DND-41 (cell line): ENCODE data around the gene XAB2.

Experiments
- ATAC-seq: fragments of 200-7000 bp; cut with Tn5 transposase; 3 replicates; pipeline ENCODE4 v1.9.1; 2021; ENCODE audit warnings: low read depth; ENCODE audit not compliant: insufficient read depth
- DNase-seq: peaks from one replicate; pipeline ENCODE4 v3.0.0-alpha.2; 2020
- H2AFZ ChIP-seq: 2 replicates; pipeline ENCODE4 v1.6.0; 2012; ENCODE audit warnings: low read depth, low read length
- H3K27ac ChIP-seq: 2 replicates; pipeline ENCODE4 v1.5.1; 2012; ENCODE audit warnings: low read length, inconsistent platforms
- H3K27me3 ChIP-seq: fragments of 200-600 bp; sonication (generic); 2 replicates; pipeline ENCODE4 v1.6.0; 2012; ENCODE audit warnings: low read length, mild to moderate bottlenecking, inconsistent platforms; ENCODE audit not compliant: insufficient read depth, poor library complexity
- H3K36me3 ChIP-seq: 2 replicates; pipeline ENCODE4 v1.5.1; 2012; ENCODE audit warnings: low read length, inconsistent platforms; ENCODE audit not compliant: insufficient read depth
- H3K4me1 ChIP-seq: 2 replicates; pipeline ENCODE4 v1.5.1; 2012; ENCODE audit warnings: mild to moderate bottlenecking, low read length; ENCODE audit not compliant: insufficient read depth
- H3K4me2 ChIP-seq: 2 replicates; pipeline ENCODE4 v1.6.0; 2012; ENCODE audit warnings: mild to moderate bottlenecking, moderate library complexity, low read length, inconsistent platforms; ENCODE audit not compliant: insufficient read depth
- H3K4me3 ChIP-seq, 2 experiments: fragments of 200-600 bp in 1 of 2; shearing (Covaris generic) in 1 of 2; 2 replicates each; pipeline ENCODE4 v1.5.1; 2012 to 2016; ENCODE audit warnings: inconsistent platforms in 2 of 2, low read length in 2 of 2, mild to moderate bottlenecking in 2 of 2, low read depth in 1 of 2, moderate library complexity in 1 of 2
- H3K79me2 ChIP-seq: 2 replicates; pipeline ENCODE4 v1.6.0; 2012; ENCODE audit warnings: low read length, inconsistent platforms; ENCODE audit not compliant: insufficient read depth
- H3K9ac ChIP-seq: 2 replicates; pipeline ENCODE4 v1.6.0; 2012; ENCODE audit warnings: low read depth, mild to moderate bottlenecking, inconsistent platforms, low read length, moderate library complexity
- H3K9me3 ChIP-seq: 2 replicates; pipeline ENCODE4 v1.5.1; 2012; ENCODE audit warnings: low read length, moderate library complexity, mild to moderate bottlenecking, inconsistent platforms; ENCODE audit not compliant: insufficient read depth, severe bottlenecking
- H4K20me1 ChIP-seq: 2 replicates; pipeline ENCODE4 v1.6.0; 2012; ENCODE audit warnings: low read length; ENCODE audit not compliant: insufficient read depth
- EZH2 ChIP-seq: IDR thresholded peaks from 3 replicates; pipeline ENCODE4 v1.6.1; 2012; ENCODE audit warnings: borderline replicate concordance, low read depth, mild to moderate bottlenecking, moderate library complexity, low read length, inconsistent platforms; ENCODE audit not compliant: severe bottlenecking
- TF ChIP-seq, protein P1 (sequence below): IDR thresholded peaks from 2 replicates; pipeline ENCODE4 v1.5.1; 2012; ENCODE audit warnings: borderline replicate concordance, low read length, moderate library complexity, mild to moderate bottlenecking; ENCODE audit not compliant: poor library complexity, severe bottlenecking; ENCODE audit errors: extremely low read depth

XAB2 gene

DNA sequence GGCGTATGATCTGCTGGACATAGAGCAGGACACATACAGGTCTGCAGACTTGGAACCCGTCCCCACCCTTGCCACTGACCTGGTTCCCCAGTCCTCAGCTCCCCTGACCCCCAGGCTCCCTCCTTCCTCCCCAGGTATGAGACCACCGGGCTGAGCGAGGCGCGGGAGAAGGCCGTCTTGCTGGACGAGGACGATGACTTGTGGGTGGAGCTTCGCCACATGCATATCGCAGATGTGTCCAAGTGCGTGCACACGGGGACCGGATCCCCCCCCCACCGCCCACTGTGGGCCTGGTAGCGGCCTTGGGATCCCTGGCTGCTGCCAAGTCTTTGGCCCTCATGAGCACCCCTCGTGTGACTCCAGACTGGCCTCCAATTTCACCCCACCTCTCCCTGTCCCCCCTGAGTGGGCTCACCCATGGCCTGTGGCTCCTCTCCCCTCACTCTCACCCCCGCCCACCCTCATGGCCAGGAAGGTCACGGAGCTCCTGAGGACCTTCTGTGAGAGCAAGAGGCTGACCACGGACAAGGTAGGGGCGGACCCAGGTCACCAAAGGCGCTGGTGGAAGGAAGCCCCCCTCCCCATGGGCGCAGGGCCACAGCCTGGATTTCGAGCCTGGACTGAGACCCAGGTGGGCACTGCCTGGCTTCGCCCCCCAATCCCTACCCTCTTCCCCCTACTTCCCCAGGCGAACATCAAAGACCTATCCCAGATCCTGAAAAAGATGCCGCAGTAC, 13.1 kb upstream of the XAB2 start:
- Histone ChIP-seq H3K4me1 (no peaks in the 10 kb centered on the region), H4K20me1 (no peaks in the 10 kb centered on the region), H2AFZ (no peak overlapping the region), H3K27ac (no peak overlapping the region), H3K27me3 (no peaks in the 10 kb centered on the region), H3K9me3 (peaks cover 5% of the 10 kb centered on the region), H3K4me3 (no peak overlapping the region), H3K79me2 (no peaks in the 10 kb centered on the region), H3K36me3 (no peaks in the 10 kb centered on the region), H3K9ac (no peak overlapping the region), H3K4me2 (no peak overlapping the region)
- DNase-seq (no peak), ATAC-seq (no peak)
- TF ChIP-seq, protein P1, sequence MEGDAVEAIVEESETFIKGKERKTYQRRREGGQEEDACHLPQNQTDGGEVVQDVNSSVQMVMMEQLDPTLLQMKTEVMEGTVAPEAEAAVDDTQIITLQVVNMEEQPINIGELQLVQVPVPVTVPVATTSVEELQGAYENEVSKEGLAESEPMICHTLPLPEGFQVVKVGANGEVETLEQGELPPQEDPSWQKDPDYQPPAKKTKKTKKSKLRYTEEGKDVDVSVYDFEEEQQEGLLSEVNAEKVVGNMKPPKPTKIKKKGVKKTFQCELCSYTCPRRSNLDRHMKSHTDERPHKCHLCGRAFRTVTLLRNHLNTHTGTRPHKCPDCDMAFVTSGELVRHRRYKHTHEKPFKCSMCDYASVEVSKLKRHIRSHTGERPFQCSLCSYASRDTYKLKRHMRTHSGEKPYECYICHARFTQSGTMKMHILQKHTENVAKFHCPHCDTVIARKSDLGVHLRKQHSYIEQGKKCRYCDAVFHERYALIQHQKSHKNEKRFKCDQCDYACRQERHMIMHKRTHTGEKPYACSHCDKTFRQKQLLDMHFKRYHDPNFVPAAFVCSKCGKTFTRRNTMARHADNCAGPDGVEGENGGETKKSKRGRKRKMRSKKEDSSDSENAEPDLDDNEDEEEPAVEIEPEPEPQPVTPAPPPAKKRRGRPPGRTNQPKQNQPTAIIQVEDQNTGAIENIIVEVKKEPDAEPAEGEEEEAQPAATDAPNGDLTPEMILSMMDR = no peak
- no peak for TF ChIP-seq EZH2

DNA sequence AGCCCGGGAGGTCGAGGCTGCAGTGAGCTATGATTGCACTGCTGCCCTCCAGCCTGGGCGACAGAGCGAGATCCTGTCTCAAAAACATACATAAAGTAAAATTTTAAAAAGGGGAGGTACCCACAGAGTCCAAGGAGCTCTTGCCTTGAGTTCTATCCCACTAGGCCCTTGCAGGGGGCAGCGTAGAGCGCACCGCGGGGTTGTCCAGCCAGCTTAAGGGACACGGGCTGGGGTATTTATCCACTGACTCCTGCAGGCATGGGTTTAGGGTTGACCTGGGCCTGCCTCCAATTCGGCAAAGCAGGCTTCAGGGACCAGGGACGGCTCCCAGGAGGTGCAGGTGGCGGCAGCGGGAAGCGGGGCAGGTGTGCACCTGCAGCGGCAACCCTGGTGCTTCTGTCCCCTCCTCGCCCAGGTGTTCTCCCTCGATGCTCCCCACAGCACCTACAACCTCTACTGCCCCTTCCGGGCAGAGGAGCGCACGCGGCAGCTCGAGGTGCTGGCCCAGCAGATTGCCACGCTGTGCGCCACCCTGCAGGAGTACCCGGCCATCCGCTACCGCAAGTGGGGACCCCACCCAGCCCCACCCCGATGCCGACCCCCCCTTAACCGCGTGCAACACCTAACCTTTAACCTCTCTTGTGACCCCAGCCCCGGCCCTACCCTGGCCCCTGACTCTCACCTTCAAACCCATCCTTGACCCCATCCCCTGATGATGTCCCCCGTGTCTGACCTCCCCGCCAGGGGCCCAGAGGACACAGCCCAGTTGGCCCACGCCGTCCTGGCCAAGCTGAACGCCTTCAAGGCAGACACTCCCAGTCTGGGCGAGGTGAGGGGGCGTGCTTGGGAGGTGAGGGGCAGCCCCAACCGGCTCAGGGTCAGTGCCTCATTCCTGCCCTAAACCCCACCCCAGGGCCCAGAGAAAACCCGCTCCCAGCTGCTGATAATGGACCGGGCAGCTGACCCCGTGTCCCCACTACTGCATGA, 12.2 kb upstream of the XAB2 start:
- H2AFZ ChIP-seq = no peak overlapping the region
- no peak overlapping the region for H3K9ac ChIP-seq
- no peaks in the 10 kb centered on the region for H3K27me3 ChIP-seq
- ATAC-seq (no peak), DNase-seq (no peak)
- no peak overlapping the region for H3K4me2 ChIP-seq
- H3K9me3 ChIP-seq = peaks cover 5% of the 10 kb centered on the region
- no peak overlapping the region for H3K4me3 ChIP-seq
- no peaks in the 10 kb centered on the region for H4K20me1 ChIP-seq
- no peaks in the 10 kb centered on the region for H3K4me1 ChIP-seq
- no peak overlapping the region for H3K27ac ChIP-seq
- no peaks in the 10 kb centered on the region for H3K36me3 ChIP-seq
- TF ChIP-seq EZH2 = no peak
- TF ChIP-seq, protein P1 = peak; percentile 19
- no peaks in the 10 kb centered on the region for H3K79me2 ChIP-seq

DNA sequence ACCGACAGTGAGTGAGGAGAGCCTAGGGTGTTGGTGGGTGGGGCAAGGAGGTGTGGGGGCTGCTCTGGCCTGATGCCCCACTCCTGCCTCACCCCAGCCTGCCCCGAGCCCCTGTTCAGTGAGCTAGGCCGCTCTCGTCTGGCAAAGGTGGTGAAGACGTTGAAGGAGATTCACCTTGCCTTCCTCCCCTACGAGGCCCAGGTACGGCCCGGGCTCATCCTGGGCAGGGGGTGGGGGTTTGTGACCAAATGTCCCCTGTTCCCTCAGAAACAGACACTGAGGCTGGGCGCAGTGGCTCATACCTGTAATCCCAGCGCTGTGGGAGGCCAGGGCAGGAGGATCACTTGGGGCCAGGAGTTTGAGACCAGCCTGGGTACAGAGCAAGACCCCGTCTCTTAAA, 11.5 kb upstream of the XAB2 start:
- no peak overlapping the region for H3K4me2 ChIP-seq
- H3K9me3 ChIP-seq = peaks cover 5% of the 10 kb centered on the region
- no peaks in the 10 kb centered on the region for H3K79me2 ChIP-seq
- no peak overlapping the region for H3K9ac ChIP-seq
- no peak overlapping the region for H3K27ac ChIP-seq
- H3K4me3 ChIP-seq = no peak overlapping the region
- no peaks in the 10 kb centered on the region for H3K36me3 ChIP-seq
- H3K4me1 ChIP-seq = no peaks in the 10 kb centered on the region
- no peaks in the 10 kb centered on the region for H4K20me1 ChIP-seq
- no peak overlapping the region for H2AFZ ChIP-seq
- no peak for TF ChIP-seq EZH2
- TF ChIP-seq, protein P1 = no peak
- H3K27me3 ChIP-seq = no peaks in the 10 kb centered on the region
- DNase-seq = no peak
- no peak for ATAC-seq
